ENCODE results near the gene RFX2. TPM values are rescaled to one million over a fixed set of nuclear protein-coding genes. Genes with fewer than 3 reads are reported as not detected.
A peak's percentile ranks its signal among the peaks of the same experiment; 100 is the strongest.

RFX2 gene
- total and polyA plus RNA-seq, 12 donors: 2.3 to 10.4 (median 4.6) TPM

DNA sequence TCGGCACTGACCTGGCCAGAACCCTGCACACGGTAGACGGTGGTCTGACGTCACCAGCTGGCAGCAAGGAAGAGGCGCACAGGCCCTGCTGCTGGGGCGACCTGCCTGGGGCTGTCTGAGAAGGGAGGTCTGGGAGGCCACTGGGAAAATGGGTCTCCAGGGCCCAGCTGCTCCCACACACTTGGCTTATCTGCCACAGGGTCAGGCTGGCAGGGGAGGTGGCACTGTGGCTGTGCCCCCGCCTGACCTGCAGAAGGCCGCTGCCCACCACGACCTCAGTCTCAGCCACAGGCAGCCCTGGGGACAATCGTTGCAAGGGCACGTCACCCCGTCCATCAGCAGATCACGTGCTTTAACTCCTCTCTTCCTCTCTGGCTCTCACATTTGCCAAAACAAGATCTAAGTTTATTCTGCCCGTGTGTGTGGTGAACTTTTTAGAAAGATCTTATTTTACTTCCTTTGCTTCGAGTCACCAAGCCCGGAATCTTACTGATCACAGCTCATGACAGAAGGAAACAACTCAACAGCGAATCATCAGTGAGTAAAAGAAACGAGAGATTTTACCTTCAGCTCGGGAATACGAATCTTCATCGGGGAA is 87.1 kb downstream of the RFX2 start:
- H3K4me1 ChIP-seq (replicated peaks in 1 of 2): no peaks in the 10 kb centered on the region
- TF ChIP-seq POLR2A (IDR thresholded peaks at IDR 0.05): no peak
- TF ChIP-seq, protein P1, sequence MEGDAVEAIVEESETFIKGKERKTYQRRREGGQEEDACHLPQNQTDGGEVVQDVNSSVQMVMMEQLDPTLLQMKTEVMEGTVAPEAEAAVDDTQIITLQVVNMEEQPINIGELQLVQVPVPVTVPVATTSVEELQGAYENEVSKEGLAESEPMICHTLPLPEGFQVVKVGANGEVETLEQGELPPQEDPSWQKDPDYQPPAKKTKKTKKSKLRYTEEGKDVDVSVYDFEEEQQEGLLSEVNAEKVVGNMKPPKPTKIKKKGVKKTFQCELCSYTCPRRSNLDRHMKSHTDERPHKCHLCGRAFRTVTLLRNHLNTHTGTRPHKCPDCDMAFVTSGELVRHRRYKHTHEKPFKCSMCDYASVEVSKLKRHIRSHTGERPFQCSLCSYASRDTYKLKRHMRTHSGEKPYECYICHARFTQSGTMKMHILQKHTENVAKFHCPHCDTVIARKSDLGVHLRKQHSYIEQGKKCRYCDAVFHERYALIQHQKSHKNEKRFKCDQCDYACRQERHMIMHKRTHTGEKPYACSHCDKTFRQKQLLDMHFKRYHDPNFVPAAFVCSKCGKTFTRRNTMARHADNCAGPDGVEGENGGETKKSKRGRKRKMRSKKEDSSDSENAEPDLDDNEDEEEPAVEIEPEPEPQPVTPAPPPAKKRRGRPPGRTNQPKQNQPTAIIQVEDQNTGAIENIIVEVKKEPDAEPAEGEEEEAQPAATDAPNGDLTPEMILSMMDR (IDR thresholded peaks at IDR 0.05): no peak
- no peak for DNase-seq

DNA sequence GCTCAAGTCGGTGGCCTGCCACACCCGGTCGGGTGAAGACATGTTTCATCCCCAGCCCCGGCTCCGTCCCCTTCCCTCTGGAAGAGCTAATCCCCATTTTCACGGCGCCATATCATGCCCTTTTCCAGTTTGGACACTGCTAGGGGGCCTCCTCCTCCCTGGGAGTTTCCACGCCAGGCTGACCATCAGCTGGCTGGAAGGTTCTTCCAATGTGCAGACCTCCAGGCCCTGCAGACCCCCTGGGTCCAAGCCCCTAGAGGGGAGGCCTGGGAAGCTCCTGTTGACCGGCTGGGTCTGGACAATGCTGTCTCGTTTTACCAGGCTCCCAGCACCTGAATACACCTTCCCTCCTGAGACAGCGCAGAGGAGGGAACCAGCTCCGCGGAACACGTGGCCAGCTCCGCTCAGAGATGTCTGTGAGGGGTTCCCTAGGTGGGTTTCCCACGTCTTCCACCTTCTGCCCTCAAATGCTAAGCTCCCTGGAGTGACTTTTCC is 87.7 kb downstream of the RFX2 start:
- no peaks in the 10 kb centered on the region for H3K4me1 ChIP-seq (replicated peaks in 1 of 2)
- WGBS, 4 donors: 67 to 80% (median 72%) methylated on average over 9 to 16 of the region's 16 CpGs
- no peaks in the 10 kb centered on the region for H3K9me3 ChIP-seq (replicated peaks in 1 of 3)
- H3K27me3 ChIP-seq: no peaks in the 10 kb centered on the region
- H3K36me3 ChIP-seq (replicated peaks in 1 of 2): no peaks in the 10 kb centered on the region
- TF ChIP-seq POLR2A (IDR thresholded peaks at IDR 0.05): no peak
- TF ChIP-seq, protein P1 (IDR thresholded peaks at IDR 0.05): peak in 2 of 6 experiments; percentile 6 to 44
- intact Hi-C loops (cut with DNase I): loop anchor here (2.0 to 5.0 kb wide), 3 partner anchors 35 to 215 kb away; partner anchors contain the start of gene NRTN (in 1 of the 2)
- no peak overlapping the region for H3K27ac ChIP-seq
- no peak overlapping the region for H3K4me3 ChIP-seq
- no peak for DNase-seq

More for the DNA sequence above, 87.1 kb downstream of the RFX2 start:
- WGBS, 4 donors: 68 to 81% (median 77%) methylated on average over 15 to 21 of the region's 21 CpGs
- H3K27ac ChIP-seq: no peak overlapping the region
- intact Hi-C loops (cut with DNase I): loop anchor here (2.0 to 5.0 kb wide), 3 partner anchors 36 to 216 kb away; partner anchors contain the start of gene NRTN (in 1 of the 2)
- no peaks in the 10 kb centered on the region for H3K9me3 ChIP-seq (replicated peaks in 1 of 3)
- no peaks in the 10 kb centered on the region for H3K36me3 ChIP-seq (replicated peaks in 1 of 2)
- H3K27me3 ChIP-seq: no peaks in the 10 kb centered on the region
- H3K4me3 ChIP-seq: no peak overlapping the region

DNA sequence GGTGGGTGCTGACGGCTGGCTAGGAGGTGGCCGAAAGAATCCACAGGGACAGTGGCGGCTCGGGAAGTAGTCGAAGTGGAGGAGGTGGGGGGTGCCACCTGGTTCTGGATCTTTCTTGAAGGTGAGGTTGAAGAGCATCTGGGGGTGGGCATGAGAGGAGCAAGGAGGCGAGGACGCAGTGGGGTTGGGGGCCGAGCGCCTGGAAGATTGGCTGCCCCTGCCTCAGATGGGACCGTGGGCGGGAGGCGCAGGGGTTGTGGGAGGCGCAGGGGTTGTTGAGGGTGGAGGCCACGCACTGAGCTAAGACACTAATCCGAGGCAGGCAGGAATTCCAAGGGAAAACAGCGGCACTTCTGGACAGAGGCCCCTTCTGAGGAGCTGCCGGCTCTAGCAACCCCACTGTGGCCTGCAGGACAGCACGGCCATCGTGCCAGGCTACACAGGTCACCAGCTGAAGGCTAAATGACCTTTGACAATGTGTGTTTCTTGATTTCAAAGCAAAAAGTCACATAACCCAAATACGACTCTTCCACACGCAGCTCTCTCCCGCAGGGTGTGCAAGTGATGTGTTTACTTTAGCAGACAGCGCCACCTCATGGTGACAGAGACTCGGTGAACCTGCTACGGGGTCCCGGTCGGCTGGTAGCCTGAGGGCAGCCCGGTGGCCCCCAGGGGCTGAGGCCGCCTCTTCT is 88.3 kb downstream of the RFX2 start:
- TF ChIP-seq, protein P1 (IDR thresholded peaks at IDR 0.05): peak; percentile 70 to 95 (median 88)
- TF ChIP-seq POLR2A (IDR thresholded peaks at IDR 0.05): no peak
- Histone ChIP-seq H3K4me1 (replicated peaks in 1 of 2) (no peaks in the 10 kb centered on the region), H3K4me3 (no peak overlapping the region), H3K9me3 (replicated peaks in 1 of 3) (no peaks in the 10 kb centered on the region), H3K27me3 (no peaks in the 10 kb centered on the region), H3K36me3 (replicated peaks in 1 of 2) (no peaks in the 10 kb centered on the region), H3K27ac (no peak overlapping the region)
- WGBS, 4 donors: 44 to 57% (median 47%) methylated on average over 20 to 29 of the region's 29 CpGs
- DNase-seq: peak; percentile 82 to 93 (median 89)
- intact Hi-C loops (cut with DNase I): loop anchor here (2.0 to 5.0 kb wide), 3 partner anchors 35 to 215 kb away; partner anchors contain the start of gene NRTN (in 1 of the 2)
